RWPE2 (cell line): ENCODE data around the gene FBXL16.

ENCODE experiments used
- ATAC-seq: fragments of 200-7000 bp; cut with Tn5 transposase; 3 replicates; pipeline ENCODE4 v1.9.1; 2021; ENCODE audit warnings: low read depth
- DNase-seq: peaks from one replicate; pipeline ENCODE4 v3.0.0-alpha.2; 2020; ENCODE audit warnings: low spot score
- H3K27ac ChIP-seq: fragments of 450-650 bp; 2 replicates; pipeline ENCODE4 v1.5.1; 2017; ENCODE audit warnings: mild to moderate bottlenecking; ENCODE audit not compliant: poor library complexity, severe bottlenecking
- H3K27me3 ChIP-seq: fragments of 250-450 bp; sonication (Bioruptor Pico); 2 replicates; pipeline ENCODE4 v1.5.1; 2021; ENCODE audit warnings: mild to moderate bottlenecking, moderate library complexity; ENCODE audit not compliant: insufficient read depth, poor library complexity, severe bottlenecking
- H3K36me3 ChIP-seq: fragments of 250-450 bp; sonication (Bioruptor Pico); 2 replicates; pipeline ENCODE4 v1.5.1; 2020; ENCODE audit warnings: low read depth, mild to moderate bottlenecking, moderate library complexity
- H3K4me1 ChIP-seq: fragments of 250-450 bp; sonication (Bioruptor Pico); 2 replicates; pipeline ENCODE4 v1.5.1; 2021; ENCODE audit warnings: mild to moderate bottlenecking, moderate library complexity; ENCODE audit not compliant: insufficient read depth, poor library complexity, severe bottlenecking
- H3K4me3 ChIP-seq: fragments of 250-450 bp; sonication (Bioruptor Pico); 2 replicates; pipeline ENCODE4 v1.5.1; 2021; ENCODE audit warnings: mild to moderate bottlenecking, moderate library complexity; ENCODE audit not compliant: severe bottlenecking
- H3K9me3 ChIP-seq: fragments of 250-450 bp; sonication (Bioruptor Pico); 2 replicates; pipeline ENCODE4 v1.5.1; 2021; ENCODE audit warnings: mild to moderate bottlenecking, moderate library complexity; ENCODE audit not compliant: severe bottlenecking
- CTCF ChIP-seq: fragments of 450-650 bp; IDR thresholded peaks from one replicate; pipeline ENCODE4 v1.5.1; 2017; ENCODE audit warnings: mild to moderate bottlenecking, moderate library complexity; ENCODE audit not compliant: poor library complexity, severe bottlenecking

The FBXL16 gene

GRCh38 chr16:673399-673991 lies 32.1 kb downstream of the FBXL16 start:
- no peak for TF ChIP-seq CTCF
- Histone ChIP-seq H3K9me3 (no peaks in the 10 kb centered on the region), H3K36me3 (peaks cover 46% of the 10 kb centered on the region), H3K4me3 (no peak overlapping the region), H3K27me3 (no peaks in the 10 kb centered on the region), H3K4me1 (peaks cover 6% of the 10 kb centered on the region), H3K27ac (peak overlapping the region; percentile 12)
- ATAC-seq: no peak
- no peak for DNase-seq

GRCh38 chr16:672851-673250 lies 32.8 kb downstream of the FBXL16 start:
- H3K9me3 ChIP-seq: no peaks in the 10 kb centered on the region
- H3K36me3 ChIP-seq: peaks cover 46% of the 10 kb centered on the region
- peaks cover 6% of the 10 kb centered on the region for H3K4me1 ChIP-seq
- H3K27ac ChIP-seq: peak overlapping the region; percentile 12
- no peaks in the 10 kb centered on the region for H3K27me3 ChIP-seq
- no peak for TF ChIP-seq CTCF
- ATAC-seq: no peak
- no peak for DNase-seq
- H3K4me3 ChIP-seq: no peak overlapping the region

GRCh38 chr16:672371-672770 lies 33.2 kb downstream of the FBXL16 start:
- Histone ChIP-seq H3K36me3 (peaks cover 46% of the 10 kb centered on the region), H3K27ac (no peak overlapping the region), H3K27me3 (no peaks in the 10 kb centered on the region), H3K9me3 (no peaks in the 10 kb centered on the region), H3K4me3 (no peak overlapping the region), H3K4me1 (peaks cover 6% of the 10 kb centered on the region)
- no peak for TF ChIP-seq CTCF
- no peak for ATAC-seq
- DNase-seq: no peak

GRCh38 chr16:671353-672131 lies 34.1 kb downstream of the FBXL16 start:
- DNase-seq: no peak
- Histone ChIP-seq H3K9me3 (no peaks in the 10 kb centered on the region), H3K27me3 (no peaks in the 10 kb centered on the region), H3K4me3 (no peak overlapping the region), H3K36me3 (peaks cover 46% of the 10 kb centered on the region), H3K4me1 (peaks cover 3% of the 10 kb centered on the region), H3K27ac (no peak overlapping the region)
- no peak for ATAC-seq
- TF ChIP-seq CTCF: no peak
